Measurements from ENCODE around the gene CHCHD10. TPM values are rescaled to one million over a fixed set of nuclear protein-coding genes. Genes with fewer than 3 reads are reported as not detected.

The CHCHD10 gene
- total and polyA plus RNA-seq, 2 donors (not counting 1 experiment from before 2014, with no cell fraction given): 54.0 to 124 TPM

DNA sequence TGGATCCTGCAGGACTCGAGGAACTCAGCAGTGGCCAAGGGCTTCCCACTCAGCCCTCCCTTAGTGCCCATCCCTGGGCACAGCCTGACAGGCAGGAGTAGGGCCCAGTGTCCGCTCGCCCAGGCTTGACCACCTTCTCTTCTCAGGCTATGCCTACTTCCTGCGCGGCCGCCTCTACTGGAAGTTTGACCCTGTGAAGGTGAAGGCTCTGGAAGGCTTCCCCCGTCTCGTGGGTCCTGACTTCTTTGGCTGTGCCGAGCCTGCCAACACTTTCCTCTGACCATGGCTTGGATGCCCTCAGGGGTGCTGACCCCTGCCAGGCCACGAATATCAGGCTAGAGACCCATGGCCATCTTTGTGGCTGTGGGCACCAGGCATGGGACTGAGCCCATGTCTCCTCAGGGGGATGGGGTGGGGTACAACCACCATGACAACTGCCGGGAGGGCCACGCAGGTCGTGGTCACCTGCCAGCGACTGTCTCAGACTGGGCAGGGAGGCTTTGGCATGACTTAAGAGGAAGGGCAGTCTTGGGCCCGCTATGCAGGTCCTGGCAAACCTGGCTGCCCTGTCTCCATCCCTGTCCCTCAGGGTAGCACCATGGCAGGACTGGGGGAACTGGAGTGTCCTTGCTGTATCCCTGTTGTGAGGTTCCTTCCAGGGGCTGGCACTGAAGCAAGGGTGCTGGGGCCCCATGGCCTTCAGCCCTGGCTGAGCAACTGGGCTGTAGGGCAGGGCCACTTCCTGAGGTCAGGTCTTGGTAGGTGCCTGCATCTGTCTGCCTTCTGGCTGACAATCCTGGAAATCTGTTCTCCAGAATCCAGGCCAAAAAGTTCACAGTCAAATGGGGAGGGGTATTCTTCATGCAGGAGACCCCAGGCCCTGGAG lies 15.7 kb upstream of the CHCHD10 start:
- peaks cover 12% of the 10 kb centered on the region for H3K79me2 ChIP-seq (ENCODE audit: control insufficient read depth, insufficient read depth, low read length)
- peaks cover 28 to 30% of the 10 kb centered on the region in 2 donors for H3K4me1 ChIP-seq (ENCODE audit: control insufficient read depth in 2 of 2, insufficient read depth in 2 of 2, low read length in 2 of 2)
- H3K4me3 ChIP-seq (ENCODE audit: control extremely low read depth in 1 of 5, extremely low read depth in 1 of 5, insufficient read depth in 1 of 5, low read depth in 2 of 5, low read length in 4 of 5): no peak overlapping the region
- WGBS (ENCODE audit: insufficient coverage): 89% methylated on average over 14 of the region's 15 CpGs
- Mint-ChIP-seq H3K27ac (no peak overlapping the region), H3K9me3 (ENCODE audit: insufficient read depth) (no peaks in the 10 kb centered on the region), H3K4me3 (no peak overlapping the region), H3K4me1 (peaks cover 21% of the 10 kb centered on the region), H3K27me3 (no peaks in the 10 kb centered on the region)
- ATAC-seq (ENCODE audit: low read depth): no peak
- H3K9ac ChIP-seq (ENCODE audit: low read length): no peak overlapping the region
- peak overlapping the region in 1 of 2 donors; percentile 27 for H3K27ac ChIP-seq (ENCODE audit: low read length in 2 of 2)
- no peak overlapping the region for H2AFZ ChIP-seq (ENCODE audit: insufficient read depth, low read depth, low read length, poor library complexity, severe bottlenecking)
- no peaks in the 10 kb centered on the region for H3K27me3 ChIP-seq (replicated peaks in 1 of 4; ENCODE audit: control extremely low read depth in 1 of 4, control insufficient read depth in 3 of 4, insufficient read depth in 4 of 4, low read length in 3 of 4)
- H4K20me1 ChIP-seq (ENCODE audit: control insufficient read depth, insufficient read depth, low read length, poor library complexity, severe bottlenecking): peaks cover 11% of the 10 kb centered on the region
- DNase-seq: no peak
- H3K4me2 ChIP-seq (replicated peaks; ENCODE audit: low read depth, low read length, poor library complexity, severe bottlenecking): no peak overlapping the region
- CTCF ChIA-PET: no interaction called here
- no peaks in the 10 kb centered on the region for H3K9me3 ChIP-seq (ENCODE audit: control extremely low read depth in 1 of 3, control insufficient read depth in 2 of 3, insufficient read depth in 1 of 3, low read length in 2 of 3)
- POLR2A ChIA-PET: no interaction called here
- intact Hi-C loops (cut with micrococcal nuclease): loop anchor here (10.0 kb wide), 1 partner anchor 231 kb away; the partner anchor contains the start of gene CABIN1
- peaks cover 0 to 10% of the 10 kb centered on the region in 2 experiments for H3K36me3 ChIP-seq (replicated peaks in 1 of 2; ENCODE audit: control extremely low read depth in 1 of 2, control insufficient read depth in 1 of 2, extremely low read depth in 1 of 2, insufficient read depth in 2 of 2, low read length in 1 of 2)
- TF ChIP-seq EZH2 (IDR thresholded peaks at IDR 0.05; ENCODE audit: borderline replicate concordance, insufficient read depth, low read depth, low read length, poor library complexity, severe bottlenecking): no peak
- TF ChIP-seq, protein P1, sequence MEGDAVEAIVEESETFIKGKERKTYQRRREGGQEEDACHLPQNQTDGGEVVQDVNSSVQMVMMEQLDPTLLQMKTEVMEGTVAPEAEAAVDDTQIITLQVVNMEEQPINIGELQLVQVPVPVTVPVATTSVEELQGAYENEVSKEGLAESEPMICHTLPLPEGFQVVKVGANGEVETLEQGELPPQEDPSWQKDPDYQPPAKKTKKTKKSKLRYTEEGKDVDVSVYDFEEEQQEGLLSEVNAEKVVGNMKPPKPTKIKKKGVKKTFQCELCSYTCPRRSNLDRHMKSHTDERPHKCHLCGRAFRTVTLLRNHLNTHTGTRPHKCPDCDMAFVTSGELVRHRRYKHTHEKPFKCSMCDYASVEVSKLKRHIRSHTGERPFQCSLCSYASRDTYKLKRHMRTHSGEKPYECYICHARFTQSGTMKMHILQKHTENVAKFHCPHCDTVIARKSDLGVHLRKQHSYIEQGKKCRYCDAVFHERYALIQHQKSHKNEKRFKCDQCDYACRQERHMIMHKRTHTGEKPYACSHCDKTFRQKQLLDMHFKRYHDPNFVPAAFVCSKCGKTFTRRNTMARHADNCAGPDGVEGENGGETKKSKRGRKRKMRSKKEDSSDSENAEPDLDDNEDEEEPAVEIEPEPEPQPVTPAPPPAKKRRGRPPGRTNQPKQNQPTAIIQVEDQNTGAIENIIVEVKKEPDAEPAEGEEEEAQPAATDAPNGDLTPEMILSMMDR (IDR thresholded peaks at IDR 0.05): no peak

DNA sequence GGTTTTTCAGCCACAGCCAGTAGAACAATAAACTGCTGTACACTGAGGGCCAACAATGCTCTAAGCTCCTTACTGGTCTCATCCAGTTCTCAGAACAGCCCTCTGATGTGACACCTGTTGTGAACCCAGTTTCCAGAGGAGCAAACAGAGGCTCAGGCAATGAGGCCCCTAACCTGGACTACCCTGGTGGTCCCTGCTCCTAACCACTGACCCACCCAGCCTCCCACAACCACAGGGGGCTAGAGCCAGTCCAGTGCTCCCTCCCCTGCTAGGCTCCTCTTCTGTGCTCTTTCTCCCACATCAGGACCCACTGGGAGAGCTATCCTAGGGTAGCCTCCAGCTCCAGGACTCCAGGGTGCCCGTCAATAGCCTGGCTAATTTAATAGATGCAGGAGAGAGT lies 14.9 kb upstream of the CHCHD10 start:
- H4K20me1 ChIP-seq (ENCODE audit: control insufficient read depth, insufficient read depth, low read length, poor library complexity, severe bottlenecking): peaks cover 3% of the 10 kb centered on the region
- peaks cover 20 to 22% of the 10 kb centered on the region in 2 donors for H3K4me1 ChIP-seq (ENCODE audit: control insufficient read depth in 2 of 2, insufficient read depth in 2 of 2, low read length in 2 of 2)
- no peaks in the 10 kb centered on the region for H3K9me3 ChIP-seq (ENCODE audit: control extremely low read depth in 1 of 3, control insufficient read depth in 2 of 3, insufficient read depth in 1 of 3, low read length in 2 of 3)
- peaks cover 0 to 10% of the 10 kb centered on the region in 2 experiments for H3K36me3 ChIP-seq (replicated peaks in 1 of 2; ENCODE audit: control extremely low read depth in 1 of 2, control insufficient read depth in 1 of 2, extremely low read depth in 1 of 2, insufficient read depth in 2 of 2, low read length in 1 of 2)
- no peak overlapping the region for H3K27ac ChIP-seq (ENCODE audit: low read length in 2 of 2)
- Mint-ChIP-seq H3K27ac (peak overlapping the region; percentile 37), H3K9me3 (ENCODE audit: insufficient read depth) (no peaks in the 10 kb centered on the region), H3K27me3 (no peaks in the 10 kb centered on the region), H3K4me3 (no peak overlapping the region), H3K4me1 (peaks cover 14% of the 10 kb centered on the region)
- POLR2A ChIA-PET: no interaction called here
- no peak overlapping the region for H3K9ac ChIP-seq (ENCODE audit: low read length)
- H3K79me2 ChIP-seq (ENCODE audit: control insufficient read depth, insufficient read depth, low read length): peaks cover 4% of the 10 kb centered on the region
- intact Hi-C loops (cut with micrococcal nuclease): loop anchor here (10.0 kb wide), 1 partner anchor 232 kb away; the partner anchor contains the start of gene CABIN1
- no peak for DNase-seq
- TF ChIP-seq, protein P1 (IDR thresholded peaks at IDR 0.05): no peak
- no peak for TF ChIP-seq EZH2 (IDR thresholded peaks at IDR 0.05; ENCODE audit: borderline replicate concordance, insufficient read depth, low read depth, low read length, poor library complexity, severe bottlenecking)
- no peak overlapping the region for H3K4me2 ChIP-seq (replicated peaks; ENCODE audit: low read depth, low read length, poor library complexity, severe bottlenecking)
- no CpG with 5 or more reads among the region's 1 CpG for WGBS (ENCODE audit: insufficient coverage)
- no peak overlapping the region for H2AFZ ChIP-seq (ENCODE audit: insufficient read depth, low read depth, low read length, poor library complexity, severe bottlenecking)
- H3K4me3 ChIP-seq (ENCODE audit: control extremely low read depth in 1 of 5, extremely low read depth in 1 of 5, insufficient read depth in 1 of 5, low read depth in 2 of 5, low read length in 4 of 5): no peak overlapping the region
- H3K27me3 ChIP-seq (replicated peaks in 1 of 4; ENCODE audit: control extremely low read depth in 1 of 4, control insufficient read depth in 3 of 4, insufficient read depth in 4 of 4, low read length in 3 of 4): no peaks in the 10 kb centered on the region
- CTCF ChIA-PET: no interaction called here
- no peak for ATAC-seq (ENCODE audit: low read depth)
